H1 (cell line): ENCODE data around the gene SLC5A2.

Experiments
- ATF2 ChIP-seq: IDR thresholded peaks from 2 replicates; pipeline ENCODE4 v1.6.1; 2012; ENCODE audit warnings: low read length, inconsistent platforms
- GABPA ChIP-seq: IDR thresholded peaks from 2 replicates; pipeline ENCODE4 v1.6.1; 2011; ENCODE audit warnings: mild to moderate bottlenecking, low read length, moderate library complexity, borderline replicate concordance; ENCODE audit not compliant: insufficient read depth
- POLR2A ChIP-seq, 2 experiments: IDR thresholded peaks; 1 replicate in 1 of 2; 2 replicates in 1 of 2; pipeline ENCODE4 v1.6.1; 2011; ENCODE audit warnings: low read depth in 2 of 2, low read length in 2 of 2, mild to moderate bottlenecking in 2 of 2; ENCODE audit errors: control extremely low read depth in 1 of 2

GRCh38 chr16:31483081-31483480 lies at the start of gene SLC5A2:
- TF ChIP-seq POLR2A (IDR thresholded peaks at IDR 0.05; ENCODE audit: control extremely low read depth in 1 of 2, low read depth in 2 of 2, low read length in 2 of 2) (no peak), GABPA (no peak), ATF2 (no peak)
